Measurements from ENCODE around the gene TMEM256.

TMEM256 gene

DNA sequence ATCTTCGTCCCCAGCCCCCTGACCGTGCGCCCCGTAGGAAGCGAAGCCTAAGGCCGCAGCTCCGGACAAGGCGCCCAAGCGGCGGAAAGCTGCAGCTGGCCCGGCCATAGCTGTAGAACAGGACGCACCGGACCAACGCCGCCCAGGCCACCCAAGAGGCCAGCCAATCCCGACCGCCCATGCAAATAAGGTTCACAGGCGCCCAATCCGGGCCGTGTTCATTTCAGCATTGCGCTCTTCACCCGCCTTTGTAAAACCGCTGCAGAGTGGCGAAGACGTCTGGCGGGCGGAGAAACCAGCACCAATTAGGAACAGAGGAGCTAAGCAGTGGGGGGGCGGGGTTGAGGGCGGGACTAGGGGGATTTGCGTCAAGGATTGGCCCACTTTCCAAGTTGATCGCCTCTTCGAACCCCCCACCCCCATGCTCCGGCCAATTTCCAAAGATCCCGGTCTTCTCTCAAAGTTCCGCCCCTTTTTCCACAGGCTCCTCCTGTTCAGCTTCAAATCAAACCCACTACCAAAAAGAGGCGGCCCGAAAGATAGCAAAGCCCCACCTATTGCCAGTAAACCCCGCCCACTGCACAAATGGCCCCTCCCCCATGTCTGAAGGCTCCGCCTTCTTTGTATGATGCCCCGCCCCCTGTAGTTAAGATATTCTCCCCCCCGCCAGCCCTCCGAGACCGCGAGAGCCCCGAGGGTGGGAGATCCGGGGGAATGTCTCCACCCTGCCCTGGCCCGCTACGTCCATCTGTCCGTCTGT lies at the start of gene TMEM256:
Gene TMEM256, minus strand, starts transcription at position 121 of the 760 bp plus-strand sequence. Its CDS starts 13 bp downstream, at position 108.
- DNase-seq = peak; percentile 93 to 94

GRCh38 chr17:7448461-7448860 lies 44.6 kb upstream of the TMEM256 start:
- DNase-seq = no peak

DNA sequence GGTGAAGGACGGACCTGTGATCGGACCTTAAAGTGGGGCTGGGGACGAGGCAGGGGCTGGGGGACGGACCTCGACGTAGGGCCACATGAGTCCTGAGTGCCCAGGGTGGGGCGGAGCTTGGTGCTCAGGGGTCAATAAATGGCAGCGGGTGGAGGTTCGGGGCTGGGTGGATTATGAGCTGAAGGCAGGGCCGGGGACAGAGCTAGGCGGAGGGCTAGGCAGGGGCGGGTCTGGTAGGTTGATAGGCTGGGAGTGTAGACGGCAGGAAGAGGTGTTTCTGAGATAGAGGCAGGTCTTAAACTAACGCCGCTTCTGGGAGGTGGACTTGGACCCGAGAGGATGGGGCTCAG lies 41.7 kb upstream of the TMEM256 start:
- no peak for DNase-seq

- DNase-seq = no peak
Measured at GRCh38 chr17:7444682-7445618, 41.1 kb upstream of the TMEM256 start, which contains the start of gene CHRNB1. TSS of gene CHRNB1 (plus strand) at chr17:7445061. CDS start at chr17:7445128, 67 bp downstream.

GRCh38 chr17:7443499-7444485 lies 39.9 kb upstream of the TMEM256 start:
- no peak for DNase-seq

- DNase-seq = no peak
Measured at GRCh38 chr17:7442142-7442541, 38.2 kb upstream of the TMEM256 start.

DNA sequence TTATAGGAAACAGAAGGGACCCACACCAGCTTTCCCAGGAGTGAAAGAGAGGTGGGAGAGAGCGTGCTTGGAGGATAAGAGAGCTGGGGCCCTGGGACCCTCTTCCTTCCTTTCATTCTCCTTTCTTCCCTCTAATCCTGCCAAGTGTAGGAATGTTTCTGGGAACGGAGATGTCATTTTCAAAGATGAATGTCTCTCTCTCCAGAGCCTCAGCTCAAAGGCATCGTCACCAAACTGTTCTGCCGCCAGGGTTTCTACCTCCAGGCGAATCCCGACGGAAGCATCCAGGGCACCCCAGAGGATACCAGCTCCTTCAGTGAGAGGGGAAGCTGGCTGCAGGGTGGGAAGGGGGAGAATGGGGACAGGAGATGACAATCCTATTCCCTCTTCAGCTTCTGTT lies 37.4 kb upstream of the TMEM256 start:
- DNase-seq = no peak

DNA sequence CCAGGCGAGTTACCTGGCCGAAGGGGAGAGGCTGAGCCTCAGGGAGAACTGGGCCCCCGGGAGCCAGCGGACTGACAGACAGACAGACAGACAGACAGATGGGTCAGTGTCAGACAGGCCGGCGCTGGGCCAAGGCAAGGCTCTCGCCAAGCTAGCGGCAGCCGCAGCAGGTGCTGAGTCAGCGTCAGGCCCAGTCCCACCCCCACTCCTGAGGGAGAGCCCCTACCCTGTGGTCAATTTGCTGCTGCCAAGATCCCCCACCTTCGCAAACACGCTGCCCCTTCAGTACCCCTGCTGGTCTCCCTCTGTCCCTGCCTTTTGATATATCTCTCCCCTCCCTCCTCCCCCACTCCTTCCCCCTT lies 36.9 kb upstream of the TMEM256 start:
- no peak for DNase-seq

GRCh38 chr17:7440113-7440833 lies 36.4 kb upstream of the TMEM256 start:
- DNase-seq = no peak

- no peak for DNase-seq
Measured at GRCh38 chr17:7439462-7440112, 35.7 kb upstream of the TMEM256 start, which contains the start of gene FGF11. TSS of gene FGF11 (plus strand) at chr17:7439512. CDS start at chr17:7439621, 109 bp downstream.

DNA sequence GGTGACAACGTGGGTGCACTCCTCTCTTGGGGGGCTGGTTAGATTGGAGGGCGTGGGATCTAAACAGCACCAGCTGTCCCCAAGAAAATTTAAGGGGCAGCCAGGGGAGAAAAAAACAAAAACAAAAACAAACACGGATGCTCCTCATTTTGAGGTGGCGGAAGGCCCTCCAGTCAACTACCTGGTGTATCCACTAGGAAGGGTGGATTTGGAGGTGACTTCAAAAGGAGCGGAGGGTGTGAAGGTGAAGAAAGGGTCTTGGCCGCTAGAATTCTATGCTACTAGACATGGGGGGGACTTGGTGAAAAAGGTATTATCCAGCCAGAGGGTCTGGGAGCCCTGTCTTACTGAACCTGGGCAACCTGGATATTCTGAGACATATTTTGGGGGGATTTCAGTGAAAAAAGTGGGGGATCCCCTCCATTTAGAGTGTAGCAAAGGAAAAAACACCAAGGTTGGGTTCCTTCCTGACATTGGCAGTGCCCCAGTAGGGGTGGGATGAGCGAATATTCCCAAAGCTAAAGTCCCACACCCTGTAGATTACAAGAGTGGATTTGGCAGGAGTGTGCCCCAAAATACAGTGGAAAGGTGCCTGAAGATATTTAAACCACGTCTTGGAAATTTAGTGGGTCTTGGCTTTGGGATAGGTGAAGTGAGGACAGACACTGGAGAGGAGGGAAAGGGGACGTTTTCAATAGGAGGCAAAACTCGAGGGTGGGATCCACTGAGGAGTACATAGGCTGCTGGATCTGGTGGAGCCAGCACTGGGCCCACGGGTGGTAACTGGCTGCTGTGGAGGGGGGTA lies 35.0 kb upstream of the TMEM256 start:
- DNase-seq = no peak

GRCh38 chr17:7437950-7438614 lies 34.2 kb upstream of the TMEM256 start:
- no peak for DNase-seq

- DNase-seq = no peak
Measured at GRCh38 chr17:7437369-7437863, 33.5 kb upstream of the TMEM256 start.

- DNase-seq = no peak
Measured at GRCh38 chr17:7436556-7437368, 32.9 kb upstream of the TMEM256 start.

DNA sequence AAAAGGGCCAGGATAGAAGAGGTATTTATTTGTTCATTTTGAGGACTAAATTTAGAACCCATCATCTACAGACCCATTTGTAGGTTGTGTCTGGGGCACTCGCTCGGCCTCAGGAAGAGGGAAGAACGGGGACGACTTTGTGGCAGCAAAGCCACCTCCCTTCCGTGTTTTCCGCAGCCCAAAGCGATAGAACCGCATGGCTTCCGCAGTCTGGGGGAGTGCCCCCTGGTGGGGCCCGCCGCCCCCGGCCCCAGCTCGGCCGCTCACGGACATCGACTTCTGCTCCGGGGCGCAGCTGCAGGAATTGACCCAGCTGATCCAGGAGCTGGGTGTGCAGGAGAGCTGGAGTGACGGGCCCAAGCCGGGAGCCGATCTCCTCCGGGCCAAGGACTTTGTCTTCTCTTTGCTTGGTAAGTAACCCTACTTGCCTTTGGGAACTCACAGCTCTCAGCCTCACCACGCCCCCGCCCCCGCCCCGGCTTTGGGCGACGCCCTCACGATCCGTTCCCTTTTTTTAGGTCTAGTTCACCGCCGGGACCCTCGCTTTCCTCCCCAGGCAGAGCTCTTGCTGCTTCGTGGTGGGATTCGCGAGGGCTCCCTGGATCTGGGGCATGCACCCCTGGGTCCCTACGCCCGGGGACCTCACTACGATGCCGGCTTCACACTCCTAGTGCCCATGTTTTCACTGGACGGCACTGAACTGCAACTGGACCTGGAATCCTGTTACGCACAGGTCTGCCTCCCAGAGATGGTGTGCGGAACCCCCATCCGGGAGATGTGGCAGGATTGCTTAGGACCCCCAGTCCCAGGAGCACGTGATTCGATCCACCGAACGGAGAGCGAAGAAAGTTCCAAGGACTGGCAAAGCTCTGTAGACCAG lies 32.0 kb upstream of the TMEM256 start:
- no peak for DNase-seq

GRCh38 chr17:7432296-7432695 lies 28.4 kb upstream of the TMEM256 start:
- no peak for DNase-seq

- DNase-seq = no peak
Measured at GRCh38 chr17:7431231-7431630, 27.3 kb upstream of the TMEM256 start.

GRCh38 chr17:7429722-7430121 lies 25.8 kb upstream of the TMEM256 start:
- no peak for DNase-seq

All from cerebellar nuclear complex (tissue), 1 donor.